HepG2 (cell line): ENCODE results near the gene CTAG2. TPM values are rescaled to one million over a fixed set of nuclear protein-coding genes. Genes with fewer than 3 reads are reported as not detected.
"Not testable (repeated sequence)": the region's sequence is repeated elsewhere in the genome, so short reads cannot be mapped to it uniquely, and the experiment has no call there.

Experiments
- ATAC-seq: fragments of 200-7000 bp; cut with Tn5 transposase; 3 replicates; pipeline ENCODE4 v1.9.1; 2020; ENCODE audit warnings: mild to moderate bottlenecking, moderate library complexity
- BruUV-seq: library from RNA; stranded (reverse); fragments of 400-500 nt; replicated peaks from 2 replicates; lab custom pipeline; 2021; lab: Mats Ljungman, UMichigan
- CTCF ChIA-PET: fragments of 300-600 bp; formaldehyde crosslinking; extraction: SDS; loops from one replicate; lab custom pipeline; 2021; ENCODE audit warnings: low total read pairs, inconsistent platforms, low intra/inter-chr PET ratio; lab: Yijun Ruan, JAX
- POLR2A ChIA-PET: fragments of 350-600 bp; sonication (Branson Sonifier 250); formaldehyde crosslinking; loops from one replicate; lab custom pipeline; 2020; ENCODE audit warnings: antibody characterized with exemption, inconsistent platforms; lab: Yijun Ruan, JAX
- DNase-seq: peaks from one replicate; pipeline ENCODE4 v3.0.0-alpha.2; 2015; ENCODE audit warnings: low spot score
- FAIRE-seq: peaks from 3 replicates; lab custom pipeline; 2011; peaks lifted over from hg19 to GRCh38; lab: Jason Lieb, UNC
- H2AFZ ChIP-seq: one replicate; pipeline ENCODE4 v1.6.1; 2011; ENCODE audit warnings: low read length, inconsistent platforms
- H3K27ac ChIP-seq: fragments of 300-600 bp; 3 replicates; pipeline ENCODE4 v1.8.0; 2011; ENCODE audit warnings: mixed run types, mild to moderate bottlenecking, mixed read lengths, low read length, inconsistent platforms; ENCODE audit not compliant: insufficient read depth; ENCODE audit errors: extremely low read length
- H3K27me3 ChIP-seq, 2 experiments: fragments of 200-600 bp in 1 of 2; 2 replicates in 1 of 2; 3 replicates in 1 of 2; pipeline versions ENCODE4 v1.6.0 to v1.8.0; 2011; ENCODE audit warnings: low read length in 2 of 2, mild to moderate bottlenecking in 2 of 2, moderate library complexity in 2 of 2, inconsistent platforms in 1 of 2; ENCODE audit not compliant: insufficient read depth in 2 of 2, control insufficient read depth in 1 of 2
- H3K36me3 ChIP-seq, 2 experiments: fragments of 200-600 bp in 1 of 2; replicated peaks in 1 of 2; 2 replicates in 1 of 2; 3 replicates in 1 of 2; pipeline versions ENCODE4 v1.5.1 to v1.8.0; 2011; ENCODE audit warnings: low read length in 2 of 2, inconsistent platforms in 1 of 2; ENCODE audit not compliant: insufficient read depth in 2 of 2, control insufficient read depth in 1 of 2
- H3K4me1 ChIP-seq: 2 replicates; pipeline ENCODE4 v1.5.1; 2012; ENCODE audit warnings: low read length, inconsistent platforms; ENCODE audit not compliant: insufficient read depth
- H3K4me2 ChIP-seq: 2 replicates; pipeline ENCODE4 v1.6.0; 2011; ENCODE audit warnings: low read depth, low read length, inconsistent platforms
- H3K4me3 ChIP-seq, 3 experiments: fragments of 200-600 bp in 1 of 3; sonication (generic), shearing (Covaris generic) in 1 of 3; replicated peaks in 1 of 3; 2 replicates each; pipeline ENCODE4 v1.5.1; 2011 to 2016; ENCODE audit warnings: low read length in 3 of 3, inconsistent platforms in 2 of 3, low read depth in 2 of 3, mild to moderate bottlenecking in 2 of 3, control low read depth in 1 of 3, mixed read lengths in 1 of 3; ENCODE audit not compliant: insufficient read depth in 1 of 3
- H3K79me2 ChIP-seq: one replicate; pipeline ENCODE4 v1.6.1; 2011; ENCODE audit warnings: low read length, inconsistent platforms; ENCODE audit not compliant: insufficient read depth
- H3K9ac ChIP-seq: 2 replicates; pipeline ENCODE4 v1.6.0; 2011; ENCODE audit warnings: mild to moderate bottlenecking, low read depth, low read length, inconsistent platforms; ENCODE audit not compliant: insufficient read depth
- H3K9me3 ChIP-seq: 2 replicates; pipeline ENCODE4 v1.5.1; 2012; ENCODE audit warnings: mild to moderate bottlenecking, low read length
- H4K20me1 ChIP-seq: 2 replicates; pipeline ENCODE4 v1.6.0; 2011; ENCODE audit warnings: inconsistent platforms, mild to moderate bottlenecking, low read length, moderate library complexity; ENCODE audit not compliant: insufficient read depth
- BCL6 ChIP-seq: IDR thresholded peaks from 2 replicates; pipeline ENCODE4 v1.6.1; 2016; ENCODE audit warnings: missing genetic modification reagents, missing compliant biosample characterization
- CREM ChIP-seq, 2 experiments: sonication (generic) in 1 of 2; formaldehyde crosslinking in 1 of 2; IDR thresholded peaks; 2 replicates each; pipeline versions ENCODE4 v1.4.0 to v1.6.1; 2016 to 2020; ENCODE audit warnings: antibody characterized with exemption in 1 of 2, mild to moderate bottlenecking in 1 of 2, missing genetic modification reagents in 1 of 2
- DNMT1 ChIP-seq: sonication (generic); formaldehyde crosslinking; IDR thresholded peaks from 2 replicates; pipeline ENCODE4 v1.5.1; 2020; ENCODE audit warnings: mild to moderate bottlenecking, missing genetic modification reagents
- HOXA5 ChIP-seq: sonication (generic); formaldehyde crosslinking; IDR thresholded peaks from 2 replicates; pipeline ENCODE4 v1.4.0; 2020; ENCODE audit warnings: missing genetic modification reagents
- JDP2 ChIP-seq: sonication (generic); formaldehyde crosslinking; IDR thresholded peaks from 2 replicates; pipeline ENCODE4 v1.8.1; 2022; ENCODE audit warnings: missing genetic modification reagents, borderline replicate concordance
- NFIB ChIP-seq: sonication (generic); formaldehyde crosslinking; IDR thresholded peaks from 2 replicates; pipeline ENCODE4 v1.9.0; 2021; ENCODE audit warnings: missing genetic modification reagents, mild to moderate bottlenecking, borderline replicate concordance
- RFX1 ChIP-seq: fragments of 450-650 bp; IDR thresholded peaks from 2 replicates; pipeline ENCODE4 v1.6.1; 2017
- TBX3 ChIP-seq: fragments of 450-650 bp; IDR thresholded peaks from 2 replicates; pipeline ENCODE4 v1.6.1; 2017; ENCODE audit warnings: antibody characterized with exemption, mild to moderate bottlenecking, inconsistent platforms, borderline replicate concordance
- YY1 ChIP-seq: IDR thresholded peaks from 2 replicates; pipeline ENCODE4 v1.6.1; 2011; ENCODE audit warnings: low read length, low read depth, moderate library complexity, mild to moderate bottlenecking; ENCODE audit not compliant: insufficient read depth, insufficient replicate concordance
- ZEB1 ChIP-seq: IDR thresholded peaks from 2 replicates; pipeline ENCODE4 v1.6.1; 2012; ENCODE audit warnings: mild to moderate bottlenecking, low read depth, inconsistent platforms; ENCODE audit not compliant: insufficient replicate concordance
- ZNF7 ChIP-seq: IDR thresholded peaks from 2 replicates; pipeline ENCODE4 v1.6.1; 2016; ENCODE audit warnings: missing biosample characterization, missing genetic modification reagents
- ZNF780A ChIP-seq: sonication (generic); formaldehyde crosslinking; IDR thresholded peaks from 2 replicates; pipeline ENCODE4 v1.8.0; 2022; ENCODE audit warnings: mild to moderate bottlenecking, missing genetic modification reagents, moderate library complexity
- ZSCAN12 ChIP-seq: sonication (generic); formaldehyde crosslinking; IDR thresholded peaks from 2 replicates; pipeline ENCODE4 v1.9.0; 2021; ENCODE audit warnings: mild to moderate bottlenecking, missing genetic modification reagents
- WGBS: methylation state at CpG from one replicate; pipeline ENCODE4 v1.1.6; 2017; ENCODE audit warnings: low lambda C conversion rate; 5-methylcytosine and 5-hydroxymethylcytosine counted together
- in situ Hi-C: cut with HindIII; loops from 2 replicates; pipeline ENCODE4 v1.10.0; 2017; ENCODE audit warnings: low pct_unique_long_range_greater_than_20kb; ENCODE audit not compliant: extremely low pct_ligation_motif_present
- intact Hi-C: fragments of 100-400 bp; cut with micrococcal nuclease; formaldehyde crosslinking; loops from one replicate; pipeline ENCODE4 v1.10.0; 2022; ENCODE audit not compliant: unreplicated experiment
- polyA plus RNA-seq, 8 experiments: library from polyadenylated mRNA; depleted of rRNA in 3 of 8; stranded (reverse) in 7 of 8; unstranded in 1 of 8; fragments of >200 nt; fragmentation: Illumina TruSeq in 4 of 8; extraction: Trizol in 4 of 8; gene quantifications; 2 replicates each; pipeline versions ENCODE4 v1.2.1 to v1.2.3, GENCODE V29; 2011 to 2016; ENCODE audit warnings: low read depth in 4 of 8, missing spikeins in 1 of 8, mixed read lengths in 1 of 8; ENCODE audit not compliant: insufficient read depth in 1 of 8
- total RNA-seq, 5 experiments: library from RNA; depleted of rRNA; stranded (reverse); fragments of >200 nt; fragmentation: Illumina TruSeq; extraction: Trizol; gene quantifications; 2 replicates each; pipeline ENCODE4 v1.2.3, GENCODE V29; 2016; ENCODE audit warnings: low read depth in 1 of 5
- TF ChIP-seq, protein P1 (sequence below): fragments of 450-650 bp; IDR thresholded peaks from 2 replicates; pipeline ENCODE4 v1.6.1; 2017
- TF ChIP-seq, protein P2 (sequence below): sonication (generic); formaldehyde crosslinking; IDR thresholded peaks from 2 replicates; pipeline ENCODE4 v1.4.0; 2020; ENCODE audit warnings: low read depth, missing genetic modification reagents

The CTAG2 gene
- total and polyA plus RNA-seq, 2 of the 13 experiments (the other 11 are each of a cell fraction or from before 2014, with no cell fraction given) = not detected

DNA sequence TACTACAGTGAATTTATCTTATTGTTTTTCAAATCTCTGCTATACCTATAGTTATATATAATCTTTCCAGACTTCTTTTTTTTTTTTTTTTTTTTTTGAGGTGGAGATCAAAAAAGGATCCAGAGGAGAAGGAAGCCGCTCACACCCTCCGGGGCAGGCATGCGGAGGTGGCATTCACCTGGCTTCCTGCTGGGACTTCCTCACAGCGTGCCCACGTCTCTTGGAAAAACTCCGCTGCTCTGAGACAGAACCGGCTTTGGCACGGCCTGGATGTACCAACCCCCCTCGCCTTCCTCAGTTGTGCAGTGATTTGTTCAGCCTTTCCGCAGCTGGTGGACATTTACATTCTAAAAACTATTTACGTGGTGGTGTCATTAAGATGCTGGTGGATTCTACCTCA lies 45.4 kb downstream of the CTAG2 start:
- H3K36me3 ChIP-seq, H2AFZ ChIP-seq, H4K20me1 ChIP-seq, H3K79me2 ChIP-seq, H3K9me3 ChIP-seq, H3K4me2 ChIP-seq, H3K27me3 ChIP-seq, H3K9ac ChIP-seq, DNase-seq, FAIRE-seq, H3K4me3 ChIP-seq, ATAC-seq, POLR2A ChIA-PET, in situ Hi-C loops, BruUV-seq, CTCF ChIA-PET, H3K4me1 ChIP-seq, H3K27ac ChIP-seq, intact Hi-C loops: not testable (repeated sequence)
- 83% methylated on average over 8 of the region's 11 CpGs for WGBS

DNA sequence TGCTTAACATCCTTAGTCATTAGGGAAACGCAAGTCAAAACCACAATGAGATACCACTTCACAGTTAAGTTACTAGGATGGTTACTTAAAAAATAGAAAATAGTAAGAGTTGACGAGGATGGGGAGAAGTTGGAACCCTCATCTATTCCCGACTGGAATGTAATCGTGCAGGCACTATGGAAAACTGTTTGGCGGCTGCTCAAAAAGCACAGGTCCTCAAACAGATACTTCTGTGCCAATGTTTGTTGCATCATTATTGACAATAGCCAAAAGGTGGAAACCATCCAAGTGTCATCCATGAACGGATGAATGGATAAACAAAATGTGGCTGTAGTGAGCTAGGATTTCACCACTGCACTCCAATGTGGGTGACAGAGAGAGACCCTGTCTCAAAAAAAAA lies 46.0 kb downstream of the CTAG2 start:
- FAIRE-seq (no peak), ATAC-seq (no peak), DNase-seq (peak; percentile 37)
- Histone ChIP-seq H3K4me3 (no peak overlapping the region), H3K9ac (no peak overlapping the region), H3K9me3 (no peaks in the 10 kb centered on the region), H3K27me3 (peaks cover 0 to 3% of the 10 kb centered on the region in 2 experiments; a peak in 1 of 5 replicates), H3K4me2 (no peak overlapping the region), H2AFZ (no peak overlapping the region), H3K79me2 (no peaks in the 10 kb centered on the region), H4K20me1 (no peaks in the 10 kb centered on the region), H3K27ac (no peak overlapping the region), H3K4me1 (no peaks in the 10 kb centered on the region), H3K36me3 (no peaks in the 10 kb centered on the region)
- intact Hi-C loops (no loop called here), in situ Hi-C loops (no loop called here)
- ChIA-PET CTCF (no interaction called here), POLR2A (interaction anchor here (0.6 kb wide), 1 partner anchor 63 kb away, joined by 3 read pairs; no protein-coding TSS in a partner anchor)
- 13% methylated on average over 6 of the region's 6 CpGs for WGBS
- no TSS peak for BruUV-seq
- TF ChIP-seq BCL6 (peak; percentile 21; the same call in 1 of the 2 replicates), ZEB1 (no peak), ZSCAN12 (no peak), TBX3 (no peak), CREM (IDR thresholded peaks at IDR 0.05) (no peak), CREM (CRISPR knock-in tag; IDR thresholded peaks at IDR 0.05) (no peak), DNMT1 (no peak), RFX1 (no peak), HOXA5 (CRISPR knock-in tag) (no peak), ZNF780A (CRISPR knock-in tag) (no peak), JDP2 (CRISPR knock-in tag) (no peak), YY1 (no peak), NFIB (CRISPR knock-in tag) (no peak), ZNF7 (peak; percentile 75; the same call in 1 of the 2 replicates)
- TF ChIP-seq, protein P1, sequence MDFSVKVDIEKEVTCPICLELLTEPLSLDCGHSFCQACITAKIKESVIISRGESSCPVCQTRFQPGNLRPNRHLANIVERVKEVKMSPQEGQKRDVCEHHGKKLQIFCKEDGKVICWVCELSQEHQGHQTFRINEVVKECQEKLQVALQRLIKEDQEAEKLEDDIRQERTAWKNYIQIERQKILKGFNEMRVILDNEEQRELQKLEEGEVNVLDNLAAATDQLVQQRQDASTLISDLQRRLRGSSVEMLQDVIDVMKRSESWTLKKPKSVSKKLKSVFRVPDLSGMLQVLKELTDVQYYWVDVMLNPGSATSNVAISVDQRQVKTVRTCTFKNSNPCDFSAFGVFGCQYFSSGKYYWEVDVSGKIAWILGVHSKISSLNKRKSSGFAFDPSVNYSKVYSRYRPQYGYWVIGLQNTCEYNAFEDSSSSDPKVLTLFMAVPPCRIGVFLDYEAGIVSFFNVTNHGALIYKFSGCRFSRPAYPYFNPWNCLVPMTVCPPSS = no peak
- TF ChIP-seq, protein P2, sequence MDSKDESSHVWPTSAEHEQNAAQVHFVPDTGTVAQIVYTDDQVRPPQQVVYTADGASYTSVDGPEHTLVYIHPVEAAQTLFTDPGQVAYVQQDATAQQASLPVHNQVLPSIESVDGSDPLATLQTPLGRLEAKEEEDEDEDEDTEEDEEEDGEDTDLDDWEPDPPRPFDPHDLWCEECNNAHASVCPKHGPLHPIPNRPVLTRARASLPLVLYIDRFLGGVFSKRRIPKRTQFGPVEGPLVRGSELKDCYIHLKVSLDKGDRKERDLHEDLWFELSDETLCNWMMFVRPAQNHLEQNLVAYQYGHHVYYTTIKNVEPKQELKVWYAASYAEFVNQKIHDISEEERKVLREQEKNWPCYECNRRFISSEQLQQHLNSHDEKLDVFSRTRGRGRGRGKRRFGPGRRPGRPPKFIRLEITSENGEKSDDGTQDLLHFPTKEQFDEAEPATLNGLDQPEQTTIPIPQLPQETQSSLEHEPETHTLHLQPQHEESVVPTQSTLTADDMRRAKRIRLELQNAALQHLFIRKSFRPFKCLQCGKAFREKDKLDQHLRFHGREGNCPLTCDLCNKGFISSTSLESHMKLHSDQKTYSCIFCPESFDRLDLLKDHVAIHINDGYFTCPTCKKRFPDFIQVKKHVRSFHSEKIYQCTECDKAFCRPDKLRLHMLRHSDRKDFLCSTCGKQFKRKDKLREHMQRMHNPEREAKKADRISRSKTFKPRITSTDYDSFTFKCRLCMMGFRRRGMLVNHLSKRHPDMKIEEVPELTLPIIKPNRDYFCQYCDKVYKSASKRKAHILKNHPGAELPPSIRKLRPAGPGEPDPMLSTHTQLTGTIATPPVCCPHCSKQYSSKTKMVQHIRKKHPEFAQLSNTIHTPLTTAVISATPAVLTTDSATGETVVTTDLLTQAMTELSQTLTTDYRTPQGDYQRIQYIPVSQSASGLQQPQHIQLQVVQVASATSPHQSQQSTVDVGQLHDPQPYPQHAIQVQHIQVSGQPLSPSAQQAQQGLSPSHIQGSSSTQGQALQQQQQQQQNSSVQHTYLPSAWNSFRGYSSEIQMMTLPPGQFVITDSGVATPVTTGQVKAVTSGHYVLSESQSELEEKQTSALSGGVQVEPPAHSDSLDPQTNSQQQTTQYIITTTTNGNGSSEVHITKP (CRISPR knock-in tag) = no peak
